OCI-LY3 (cell line): Measurements from ENCODE around the gene SLC4A7.

ENCODE experiments used
- EZH2phosphoT487 ChIP-seq: fragments of 200-600 bp; shearing (Covaris generic); IDR thresholded peaks from 2 replicates; pipeline ENCODE4 v1.6.1; 2018; ENCODE audit warnings: antibody characterized with exemption, mixed run types, low read depth
- TF ChIP-seq, protein P1 (sequence below): fragments of 200-600, 300-600 bp; sonication (generic); IDR thresholded peaks from 2 replicates; pipeline ENCODE4 v1.5.1; 2014; ENCODE audit warnings: antibody characterized with exemption, low read length, low read depth

GRCh38 chr3:27451251-27451650 lies 32.9 kb downstream of the SLC4A7 start:
- TF ChIP-seq, protein P1, sequence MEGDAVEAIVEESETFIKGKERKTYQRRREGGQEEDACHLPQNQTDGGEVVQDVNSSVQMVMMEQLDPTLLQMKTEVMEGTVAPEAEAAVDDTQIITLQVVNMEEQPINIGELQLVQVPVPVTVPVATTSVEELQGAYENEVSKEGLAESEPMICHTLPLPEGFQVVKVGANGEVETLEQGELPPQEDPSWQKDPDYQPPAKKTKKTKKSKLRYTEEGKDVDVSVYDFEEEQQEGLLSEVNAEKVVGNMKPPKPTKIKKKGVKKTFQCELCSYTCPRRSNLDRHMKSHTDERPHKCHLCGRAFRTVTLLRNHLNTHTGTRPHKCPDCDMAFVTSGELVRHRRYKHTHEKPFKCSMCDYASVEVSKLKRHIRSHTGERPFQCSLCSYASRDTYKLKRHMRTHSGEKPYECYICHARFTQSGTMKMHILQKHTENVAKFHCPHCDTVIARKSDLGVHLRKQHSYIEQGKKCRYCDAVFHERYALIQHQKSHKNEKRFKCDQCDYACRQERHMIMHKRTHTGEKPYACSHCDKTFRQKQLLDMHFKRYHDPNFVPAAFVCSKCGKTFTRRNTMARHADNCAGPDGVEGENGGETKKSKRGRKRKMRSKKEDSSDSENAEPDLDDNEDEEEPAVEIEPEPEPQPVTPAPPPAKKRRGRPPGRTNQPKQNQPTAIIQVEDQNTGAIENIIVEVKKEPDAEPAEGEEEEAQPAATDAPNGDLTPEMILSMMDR, result no peak
- no peak for TF ChIP-seq EZH2phosphoT487
